A549 treated with AZD9567 at 1 μM for 4 hours (cell line): ENCODE data around the gene ZNF229. TPM values are rescaled to one million over a fixed set of nuclear protein-coding genes. Genes with fewer than 3 reads are reported as not detected.

Experiments
- total RNA-seq: library from RNA; stranded (reverse); fragments of 200-300 nt; extraction: Qiagen RNA extraction; gene quantifications from 5 replicates; pipeline ENCODE4 v1.2.3, GENCODE V29; 2022; ENCODE audit not compliant: insufficient read depth

The ZNF229 gene
- 1.9 to 3.5 TPM (median 3.0 TPM) in 5 replicates for total RNA-seq

GRCh38 chr19:44447916-44448674, at the start of gene ZNF229:
Gene ZNF229, minus strand, starts transcription at chr19:44448472. Its CDS starts 5,625 bp downstream, at chr19:44442847.

GRCh38 chr19:44401139-44402115, 46.8 kb downstream of the ZNF229 start, which contains the start of gene ZNF285:
Gene ZNF285, minus strand, starts transcription at chr19:44401608. Its CDS starts 4,395 bp downstream, at chr19:44397213.

Other genes starting within 250 kb of the ZNF229 start
- 9.4 to 16.7 TPM (median 9.8 TPM) in 5 replicates for gene ZNF227, start 235.9 kb downstream of the ZNF229 start, total RNA-seq
- 0.31 to 0.94 TPM (median 0.40 TPM) in 5 replicates for gene ZNF233, start 188.6 kb downstream of the ZNF229 start, total RNA-seq
- 2.7 to 3.2 TPM (median 3.1 TPM) in 5 replicates for gene ZNF235, start 143.4 kb downstream of the ZNF229 start, total RNA-seq
- 1.7 to 1.9 TPM (median 1.8 TPM) in 5 replicates for gene ZNF112, start 91.8 kb downstream of the ZNF229 start, total RNA-seq
- 0.42 to 2.2 TPM (median 1.5 TPM) in 5 replicates for gene ZNF285, start 46.9 kb downstream of the ZNF229 start, total RNA-seq
- 5.9 to 8.8 TPM (median 8.4 TPM) in 5 replicates for gene ZNF180, start 52.0 kb upstream of the ZNF229 start, total RNA-seq
- 0.08 to 0.17 TPM (median 0.14 TPM) in 4 of 5 replicates, not detected in the other for gene CEACAM20, start 81.2 kb upstream of the ZNF229 start, total RNA-seq
- gene IGSF23, start 165.1 kb upstream of the ZNF229 start, total RNA-seq = 0.45 to 0.85 TPM (median 0.56 TPM) in 4 of 5 replicates, not detected in the other
- gene PVR, start 195.4 kb upstream of the ZNF229 start, total RNA-seq = 105 to 118 TPM (median 111 TPM) in 5 replicates
- gene CEACAM19, start 223.0 kb upstream of the ZNF229 start, total RNA-seq = 8.1 to 12.4 TPM (median 9.7 TPM) in 5 replicates